H1 (cell line): ENCODE results near the gene ARHGAP24. TPM values are rescaled to one million over a fixed set of nuclear protein-coding genes. Genes with fewer than 3 reads are reported as not detected.

Source experiments
- CTCF ChIA-PET: fragments of 300-600 bp; sonication (Branson Sonifier 250); formaldehyde crosslinking; loops from one replicate; lab custom pipeline; 2021; ENCODE audit not compliant: partially characterized antibody; lab: Charles Lee
- POLR2A ChIA-PET: fragments of 300-600 bp; sonication (Branson Sonifier 250); formaldehyde crosslinking; loops from one replicate; lab custom pipeline; 2021; ENCODE audit warnings: inconsistent platforms; ENCODE audit not compliant: partially characterized antibody; lab: Charles Lee
- DNase-seq, 2 experiments: peaks; one replicate each; pipeline versions ENCODE4 v3.0.0 to v3.0.0-alpha.2; 2010 to 2022; ENCODE audit warnings: low spot score in 2 of 2, low read depth in 1 of 2, mixed read lengths in 1 of 2
- FAIRE-seq: peaks from 2 replicates; lab custom pipeline; 2011; peaks lifted over from hg19 to GRCh38; lab: Jason Lieb, UNC
- H2AFZ ChIP-seq: 2 replicates; pipeline ENCODE4 v1.8.1; 2012; ENCODE audit warnings: low read length, inconsistent platforms
- H2AK5ac ChIP-seq: 2 replicates; pipeline ENCODE4 v1.6.1; 2013; ENCODE audit warnings: low read depth, low read length
- H2BK120ac ChIP-seq: replicated peaks from 2 replicates; pipeline ENCODE3; 2013; ENCODE audit warnings: low read depth, low read length, inconsistent platforms
- H2BK12ac ChIP-seq: 2 replicates; pipeline ENCODE4 v1.6.1; 2013; ENCODE audit warnings: low read depth, low read length
- H2BK15ac ChIP-seq: 2 replicates; pipeline ENCODE4 v1.6.1; 2013; ENCODE audit warnings: low read length
- H2BK20ac ChIP-seq: 2 replicates; pipeline ENCODE4 v1.6.1; 2013; ENCODE audit warnings: low read length
- H2BK5ac ChIP-seq: 2 replicates; pipeline ENCODE4 v1.6.1; 2013; ENCODE audit warnings: low read depth, low read length
- H3K14ac ChIP-seq: 2 replicates; pipeline ENCODE4 v1.6.1; 2013; ENCODE audit warnings: inconsistent platforms; ENCODE audit not compliant: insufficient read length
- H3K18ac ChIP-seq: 2 replicates; pipeline ENCODE4 v1.6.1; 2013; ENCODE audit warnings: low read length; ENCODE audit errors: extremely low read depth
- H3K23ac ChIP-seq: 2 replicates; pipeline ENCODE4 v1.6.1; 2013; ENCODE audit warnings: inconsistent platforms; ENCODE audit not compliant: insufficient read length
- H3K23me2 ChIP-seq: 2 replicates; pipeline ENCODE4 v1.6.1; 2013; ENCODE audit warnings: low read depth, low read length
- H3K27ac ChIP-seq: 2 replicates; pipeline ENCODE4 v1.6.1; 2011; ENCODE audit warnings: low read depth, low read length, inconsistent platforms
- H3K27me3 ChIP-seq, 4 experiments: replicated peaks in 1 of 4; 1 replicate in 1 of 4; 2 replicates in 3 of 4; pipeline versions ENCODE4 v1.6.1 to v1.8.1; 2011 to 2013; ENCODE audit warnings: low read length in 3 of 4, mild to moderate bottlenecking in 3 of 4, inconsistent platforms in 2 of 4, mixed read lengths in 2 of 4, moderate library complexity in 1 of 4; ENCODE audit not compliant: control insufficient read depth in 3 of 4, insufficient read depth in 3 of 4; ENCODE audit errors: extremely low read depth in 1 of 4
- H3K36me3 ChIP-seq, 4 experiments: 2 replicates each; pipeline versions ENCODE4 v1.6.1 to v1.8.1; 2011 to 2013; ENCODE audit warnings: mild to moderate bottlenecking in 4 of 4, low read length in 3 of 4, moderate library complexity in 2 of 4, control low read depth in 1 of 4, inconsistent platforms in 1 of 4; ENCODE audit not compliant: insufficient read depth in 4 of 4, control insufficient read depth in 2 of 4
- H3K4ac ChIP-seq: replicated peaks from 2 replicates; pipeline ENCODE3; 2013; ENCODE audit warnings: low read length, low read depth, mixed read lengths, inconsistent platforms; ENCODE audit not compliant: insufficient read length
- H3K4me1 ChIP-seq, 4 experiments: replicated peaks in 1 of 4; 1 replicate in 1 of 4; 2 replicates in 3 of 4; pipeline versions ENCODE4 v1.6.1 to v1.8.1; 2011 to 2013; ENCODE audit warnings: low read length in 3 of 4, inconsistent platforms in 2 of 4, mixed read lengths in 1 of 4; ENCODE audit not compliant: insufficient read depth in 4 of 4, control insufficient read depth in 3 of 4
- H3K4me2 ChIP-seq, 2 experiments: 2 replicates each; pipeline versions ENCODE4 v1.6.1 to v1.8.1; 2011 to 2013; ENCODE audit warnings: low read depth in 2 of 2, low read length in 2 of 2, control low read depth in 1 of 2, inconsistent platforms in 1 of 2, mild to moderate bottlenecking in 1 of 2; ENCODE audit not compliant: insufficient read depth in 1 of 2
- H3K4me3 ChIP-seq, 4 experiments: fragments of 200-600, 300-600 bp in 1 of 4; sonication (generic), shearing (Covaris generic), sonication (Bioruptor Twin) in 1 of 4; 2 replicates each; pipeline versions ENCODE4 v1.5.1 to v1.8.1; 2011 to 2016; ENCODE audit warnings: low read length in 4 of 4, low read depth in 3 of 4, control low read depth in 2 of 4, inconsistent platforms in 2 of 4, mild to moderate bottlenecking in 2 of 4, mixed read lengths in 1 of 4, moderate library complexity in 1 of 4; ENCODE audit not compliant: insufficient read depth in 2 of 4; ENCODE audit errors: extremely low read depth in 1 of 4
- H3K56ac ChIP-seq: replicated peaks from 2 replicates; pipeline ENCODE3; 2013; ENCODE audit warnings: low read depth, mild to moderate bottlenecking, mixed read lengths, low read length, inconsistent platforms; ENCODE audit not compliant: insufficient read length
- H3K79me1 ChIP-seq: 2 replicates; pipeline ENCODE4 v1.6.1; 2013; ENCODE audit warnings: low read depth, low read length, control low read depth
- H3K79me2 ChIP-seq, 2 experiments: 2 replicates each; pipeline versions ENCODE4 v1.6.1 to v1.8.1; 2012 to 2013; ENCODE audit warnings: low read length in 2 of 2, mild to moderate bottlenecking in 2 of 2, inconsistent platforms in 1 of 2; ENCODE audit not compliant: insufficient read depth in 2 of 2, control insufficient read depth in 1 of 2
- H3K9ac ChIP-seq, 4 experiments: replicated peaks in 1 of 4; 1 replicate in 1 of 4; 2 replicates in 3 of 4; pipeline versions ENCODE4 v1.6.1 to v1.8.1; 2011 to 2013; ENCODE audit warnings: low read depth in 3 of 4, low read length in 3 of 4, control low read depth in 2 of 4, mild to moderate bottlenecking in 2 of 4, moderate library complexity in 2 of 4, inconsistent platforms in 1 of 4; ENCODE audit errors: extremely low read depth in 1 of 4
- H3K9me3 ChIP-seq, 2 experiments: 2 replicates each; pipeline versions ENCODE4 v1.6.1 to v1.8.1; 2012 to 2013; ENCODE audit warnings: mild to moderate bottlenecking in 2 of 2, moderate library complexity in 2 of 2, control low read depth in 1 of 2, inconsistent platforms in 1 of 2, low read depth in 1 of 2, low read length in 1 of 2, mixed read lengths in 1 of 2; ENCODE audit not compliant: insufficient read depth in 2 of 2
- H4K20me1 ChIP-seq, 2 experiments: replicated peaks in 1 of 2; 2 replicates each; pipeline versions ENCODE3 to v1.8.1; 2011 to 2013; ENCODE audit warnings: inconsistent platforms in 2 of 2, low read length in 2 of 2, mild to moderate bottlenecking in 1 of 2; ENCODE audit not compliant: insufficient read depth in 2 of 2, control insufficient read depth in 1 of 2
- H4K5ac ChIP-seq: 2 replicates; pipeline ENCODE4 v1.6.1; 2013; ENCODE audit warnings: low read length, low read depth, mixed read lengths, inconsistent platforms; ENCODE audit not compliant: insufficient read length
- H4K8ac ChIP-seq: 2 replicates; pipeline ENCODE4 v1.8.0; 2013; ENCODE audit warnings: mild to moderate bottlenecking, moderate library complexity, low read length, inconsistent platforms; ENCODE audit not compliant: insufficient read depth; ENCODE audit errors: extremely low read depth
- H4K91ac ChIP-seq: replicated peaks from 2 replicates; pipeline ENCODE3; 2013; ENCODE audit warnings: low read length, mixed read lengths, inconsistent platforms; ENCODE audit not compliant: insufficient read length
- GABPA ChIP-seq: IDR thresholded peaks from 2 replicates; pipeline ENCODE4 v1.6.1; 2011; ENCODE audit warnings: mild to moderate bottlenecking, low read length, moderate library complexity, borderline replicate concordance; ENCODE audit not compliant: insufficient read depth
- WGBS, 2 experiments: shearing (Covaris generic) in 1 of 2; methylation state at CpG; one replicate each; pipeline versions ENCODE4 v1.1.6 to v1.1.7; 2013 to 2015; ENCODE audit warnings: low lambda C conversion rate in 2 of 2, mixed read lengths in 2 of 2, inconsistent platforms in 1 of 2, low coverage in 1 of 2, missing lambda C conversion rate in 1 of 2; ENCODE audit not compliant: insufficient replicate concordance in 2 of 2, insufficient coverage in 1 of 2, insufficient read length in 1 of 2; ENCODE audit errors: extremely low coverage in 1 of 2, missing lambda C conversion rate in 1 of 2; 5-methylcytosine and 5-hydroxymethylcytosine counted together
- polyA plus RNA-seq, 7 experiments: library from polyadenylated mRNA; depleted of rRNA in 3 of 7; stranded (reverse) in 5 of 7; unstranded in 2 of 7; fragments of >200 nt in 5 of 7; fragments of 200-250 nt in 2 of 7; gene quantifications; 1 replicate in 5 of 7; 2 replicates in 1 of 7; 4 replicates in 1 of 7; pipeline versions ENCODE4 v1.2.1 to v1.2.3, GENCODE V29; 2011 to 2013; ENCODE audit warnings: missing spikeins in 2 of 7, mixed read lengths in 2 of 7
- total RNA-seq: library from RNA; stranded (reverse); fragmentation: NEBNext Ultra II Directional; extraction: Animal tissue kit (Norgen Biotek cat#: 25700); gene quantifications from 2 replicates; pipeline ENCODE4 v1.2.1, GENCODE V29; 2021
- TF ChIP-seq, protein P1 (sequence below): IDR thresholded peaks from 2 replicates; pipeline ENCODE4 v1.6.1; 2012; ENCODE audit warnings: low read length, inconsistent platforms
- TF ChIP-seq, protein P2 (sequence below): IDR thresholded peaks from 2 replicates; pipeline ENCODE4 v1.6.1; 2011; ENCODE audit warnings: low read length, improper control_type of control experiment

The ARHGAP24 gene
- total and polyA plus RNA-seq, 2 of the 8 experiments (the other 6 are each of a cell fraction or from before 2014, with no cell fraction given), result 0.08 to 0.50 TPM

DNA sequence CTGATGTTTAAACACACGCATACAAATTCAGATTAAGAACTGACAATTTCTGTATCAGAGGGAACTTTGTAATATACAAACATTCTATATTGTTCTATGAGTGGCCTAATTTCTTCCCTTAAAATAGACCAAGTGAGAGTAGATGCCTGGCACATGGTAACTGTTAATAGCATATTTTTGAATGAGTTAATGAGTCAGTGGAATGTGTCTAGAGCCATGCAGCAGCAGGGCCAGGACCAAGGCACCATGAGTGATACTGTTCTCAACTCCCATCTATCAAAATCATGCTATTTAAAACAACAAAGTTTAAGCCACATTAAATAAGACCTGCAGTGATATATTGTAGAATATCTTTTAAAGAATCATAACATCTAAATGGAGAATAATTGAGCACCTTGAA lies 98.3 kb downstream of the ARHGAP24 start:
- Histone ChIP-seq H2BK120ac (no peak overlapping the region), H3K4me1 (no peaks in the 10 kb centered on the region; a peak in 1 of 7 replicates), H2BK5ac (no peak overlapping the region), H3K79me1 (no peaks in the 10 kb centered on the region), H2BK15ac (no peak overlapping the region), H3K27me3 (no peaks in the 10 kb centered on the region), H3K4me2 (no peak overlapping the region), H4K5ac (no peak overlapping the region), H2BK20ac (no peak overlapping the region), H3K14ac (no peak overlapping the region), H3K56ac (no peak overlapping the region), H3K9ac (no peak overlapping the region), H2AK5ac (no peak overlapping the region), H4K91ac (no peak overlapping the region), H3K79me2 (no peaks in the 10 kb centered on the region), H3K4ac (no peak overlapping the region), H2BK12ac (no peak overlapping the region), H2AFZ (no peak overlapping the region), H4K8ac (no peak overlapping the region), H3K4me3 (no peak overlapping the region), H3K23ac (no peak overlapping the region), H3K27ac (no peak overlapping the region), H4K20me1 (no peaks in the 10 kb centered on the region), H3K23me2 (no peaks in the 10 kb centered on the region), H3K36me3 (no peaks in the 10 kb centered on the region), H3K9me3 (no peaks in the 10 kb centered on the region), H3K18ac (no peak overlapping the region)
- ChIA-PET POLR2A (no interaction called here), CTCF (no interaction called here)
- TF ChIP-seq, protein P1, sequence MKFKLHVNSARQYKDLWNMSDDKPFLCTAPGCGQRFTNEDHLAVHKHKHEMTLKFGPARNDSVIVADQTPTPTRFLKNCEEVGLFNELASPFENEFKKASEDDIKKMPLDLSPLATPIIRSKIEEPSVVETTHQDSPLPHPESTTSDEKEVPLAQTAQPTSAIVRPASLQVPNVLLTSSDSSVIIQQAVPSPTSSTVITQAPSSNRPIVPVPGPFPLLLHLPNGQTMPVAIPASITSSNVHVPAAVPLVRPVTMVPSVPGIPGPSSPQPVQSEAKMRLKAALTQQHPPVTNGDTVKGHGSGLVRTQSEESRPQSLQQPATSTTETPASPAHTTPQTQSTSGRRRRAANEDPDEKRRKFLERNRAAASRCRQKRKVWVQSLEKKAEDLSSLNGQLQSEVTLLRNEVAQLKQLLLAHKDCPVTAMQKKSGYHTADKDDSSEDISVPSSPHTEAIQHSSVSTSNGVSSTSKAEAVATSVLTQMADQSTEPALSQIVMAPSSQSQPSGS, result no peak
- no peak for TF ChIP-seq GABPA
- TF ChIP-seq, protein P2, sequence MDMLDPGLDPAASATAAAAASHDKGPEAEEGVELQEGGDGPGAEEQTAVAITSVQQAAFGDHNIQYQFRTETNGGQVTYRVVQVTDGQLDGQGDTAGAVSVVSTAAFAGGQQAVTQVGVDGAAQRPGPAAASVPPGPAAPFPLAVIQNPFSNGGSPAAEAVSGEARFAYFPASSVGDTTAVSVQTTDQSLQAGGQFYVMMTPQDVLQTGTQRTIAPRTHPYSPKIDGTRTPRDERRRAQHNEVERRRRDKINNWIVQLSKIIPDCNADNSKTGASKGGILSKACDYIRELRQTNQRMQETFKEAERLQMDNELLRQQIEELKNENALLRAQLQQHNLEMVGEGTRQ, result no peak
- WGBS, 2 experiments, result 93% methylated on average over 1 of the region's 1 CpG; no CpG with 5 or more reads in 1 of the 2 experiments
- DNase-seq (no peak), FAIRE-seq (no peak)
